Activated naive CD8-positive, alpha-beta T cell (primary cell): Measurements from ENCODE around the gene ZNF710.

ENCODE experiments used
- H3K27ac Mint-ChIP-seq: one replicate; pipeline ENCODE4 v1.8.0; 2021; ENCODE audit warnings: mixed read lengths
- H3K27me3 Mint-ChIP-seq: one replicate; pipeline ENCODE4 v1.8.0; 2021; ENCODE audit warnings: mixed read lengths
- H3K36me3 Mint-ChIP-seq: one replicate; pipeline ENCODE4 v1.8.0; 2021; ENCODE audit warnings: mixed read lengths
- H3K4me1 Mint-ChIP-seq: one replicate; pipeline ENCODE4 v1.8.0; 2021; ENCODE audit warnings: low read depth, mixed read lengths
- H3K4me3 Mint-ChIP-seq: one replicate; pipeline ENCODE4 v1.8.0; 2021; ENCODE audit warnings: mild to moderate bottlenecking, mixed read lengths
- H3K9me3 Mint-ChIP-seq: one replicate; pipeline ENCODE4 v1.8.0; 2021; ENCODE audit warnings: low read depth, mixed read lengths

ZNF710 gene

DNA sequence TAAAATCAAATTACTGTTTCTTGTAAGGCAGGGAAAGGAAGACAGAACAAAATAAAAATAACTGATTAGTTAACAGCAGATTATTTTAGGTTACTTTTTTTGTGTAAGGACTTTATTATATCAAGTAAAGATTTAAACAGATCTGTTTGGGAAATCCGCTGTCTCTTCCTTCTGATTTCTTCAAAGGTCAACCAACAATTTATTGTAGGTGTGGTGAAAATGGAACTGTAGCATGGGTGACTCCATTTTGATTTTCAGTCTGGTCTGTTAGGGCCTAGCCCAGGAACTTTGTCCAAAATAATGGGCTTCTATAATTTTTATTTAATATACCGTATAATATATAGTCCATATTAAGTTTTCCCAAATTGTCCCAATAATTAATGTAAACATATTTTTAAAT is 114.7 kb downstream of the ZNF710 start:
- Mint-ChIP-seq H3K36me3 (peaks cover 8% of the 10 kb centered on the region), H3K4me3 (no peak overlapping the region), H3K27ac (no peak overlapping the region), H3K27me3 (no peaks in the 10 kb centered on the region), H3K4me1 (no peaks in the 10 kb centered on the region), H3K9me3 (peaks cover 8% of the 10 kb centered on the region)

GRCh38 chr15:90119367-90119766 is 118.2 kb downstream of the ZNF710 start:
- no peaks in the 10 kb centered on the region for H3K27me3 Mint-ChIP-seq
- peaks cover 5% of the 10 kb centered on the region for H3K9me3 Mint-ChIP-seq
- H3K4me3 Mint-ChIP-seq: no peak overlapping the region
- H3K4me1 Mint-ChIP-seq: no peaks in the 10 kb centered on the region
- peaks cover 5% of the 10 kb centered on the region for H3K36me3 Mint-ChIP-seq
- no peak overlapping the region for H3K27ac Mint-ChIP-seq

- no peaks in the 10 kb centered on the region for H3K9me3 Mint-ChIP-seq
- H3K27ac Mint-ChIP-seq: no peak overlapping the region
- H3K36me3 Mint-ChIP-seq: peaks cover 2% of the 10 kb centered on the region
- no peak overlapping the region for H3K4me3 Mint-ChIP-seq
- H3K27me3 Mint-ChIP-seq: no peaks in the 10 kb centered on the region
- H3K4me1 Mint-ChIP-seq: no peaks in the 10 kb centered on the region
These were observed 120.0 kb downstream of the ZNF710 start for GRCh38 chr15:90121086-90121485.

- H3K36me3 Mint-ChIP-seq: no peaks in the 10 kb centered on the region
- H3K4me1 Mint-ChIP-seq: no peaks in the 10 kb centered on the region
- no peak overlapping the region for H3K4me3 Mint-ChIP-seq
- H3K27ac Mint-ChIP-seq: no peak overlapping the region
- peaks cover 2% of the 10 kb centered on the region for H3K27me3 Mint-ChIP-seq
- no peaks in the 10 kb centered on the region for H3K9me3 Mint-ChIP-seq
These were observed 123.4 kb downstream of the ZNF710 start for GRCh38 chr15:90124507-90124906.

GRCh38 chr15:90126022-90126421 is 124.9 kb downstream of the ZNF710 start:
- no peak overlapping the region for H3K27ac Mint-ChIP-seq
- H3K36me3 Mint-ChIP-seq: no peaks in the 10 kb centered on the region

GRCh38 chr15:90126596-90127435 is 125.7 kb downstream of the ZNF710 start:
- Mint-ChIP-seq H3K27me3 (peaks cover 2% of the 10 kb centered on the region), H3K27ac (no peak overlapping the region), H3K4me3 (no peak overlapping the region), H3K4me1 (no peaks in the 10 kb centered on the region), H3K9me3 (no peaks in the 10 kb centered on the region), H3K36me3 (no peaks in the 10 kb centered on the region)

More at GRCh38 chr15:90126022-90126421, 124.9 kb downstream of the ZNF710 start:
- H3K27me3 Mint-ChIP-seq: peaks cover 2% of the 10 kb centered on the region
- no peaks in the 10 kb centered on the region for H3K4me1 Mint-ChIP-seq
- H3K9me3 Mint-ChIP-seq: no peaks in the 10 kb centered on the region
- no peak overlapping the region for H3K4me3 Mint-ChIP-seq

- H3K4me3 Mint-ChIP-seq: no peak overlapping the region
- H3K4me1 Mint-ChIP-seq: no peaks in the 10 kb centered on the region
- no peak overlapping the region for H3K27ac Mint-ChIP-seq
- no peaks in the 10 kb centered on the region for H3K9me3 Mint-ChIP-seq
- H3K36me3 Mint-ChIP-seq: no peaks in the 10 kb centered on the region
- H3K27me3 Mint-ChIP-seq: peaks cover 2% of the 10 kb centered on the region
These were observed 129.2 kb downstream of the ZNF710 start for GRCh38 chr15:90130291-90130690.
